ENCODE measurements around the gene CASZ1.

- no peak for TF ChIP-seq EP300 (IDR thresholded peaks at IDR 0.05)
- no peak for TF ChIP-seq BHLHE40 (IDR thresholded peaks at IDR 0.05; ENCODE audit: low read depth, low read length)
- no peak for TF ChIP-seq CTCF (IDR thresholded peaks at IDR 0.05)
- no peak for TF ChIP-seq ATOH8 (CRISPR knock-in tag; IDR thresholded peaks at IDR 0.05; ENCODE audit: low read depth)
- TF ChIP-seq RFX5 (IDR thresholded peaks at IDR 0.05), result no peak
- TF ChIP-seq HDAC2 (IDR thresholded peaks at IDR 0.05), result no peak
- TF ChIP-seq NR3C1 (IDR thresholded peaks at IDR 0.05), result no peak
- no peak for TF ChIP-seq USF2 (IDR thresholded peaks at IDR 0.05)
- no peak for TF ChIP-seq TP53 (CRISPR knock-in tag; IDR thresholded peaks at IDR 0.05)
- no peak for TF ChIP-seq POLR2A (IDR thresholded peaks at IDR 0.05; ENCODE audit: low read length)
- no peak for TF ChIP-seq REST (IDR thresholded peaks at IDR 0.05)
- TF ChIP-seq CEBPB (IDR thresholded peaks at IDR 0.05), result no peak
- no peak for TF ChIP-seq RCOR1 (IDR thresholded peaks at IDR 0.05; ENCODE audit: low read depth, low read length)
Measured at GRCh38 chr1:10688409-10688786, 108.0 kb downstream of the CASZ1 start.
